ENCODE results near the gene LLGL1.
A peak's percentile ranks its signal among the peaks of the same experiment; 100 is the strongest.
"Not testable (repeated sequence)": the region's sequence is repeated elsewhere in the genome, so short reads cannot be mapped to it uniquely, and the experiment has no call there.

Gene LLGL1

DNA sequence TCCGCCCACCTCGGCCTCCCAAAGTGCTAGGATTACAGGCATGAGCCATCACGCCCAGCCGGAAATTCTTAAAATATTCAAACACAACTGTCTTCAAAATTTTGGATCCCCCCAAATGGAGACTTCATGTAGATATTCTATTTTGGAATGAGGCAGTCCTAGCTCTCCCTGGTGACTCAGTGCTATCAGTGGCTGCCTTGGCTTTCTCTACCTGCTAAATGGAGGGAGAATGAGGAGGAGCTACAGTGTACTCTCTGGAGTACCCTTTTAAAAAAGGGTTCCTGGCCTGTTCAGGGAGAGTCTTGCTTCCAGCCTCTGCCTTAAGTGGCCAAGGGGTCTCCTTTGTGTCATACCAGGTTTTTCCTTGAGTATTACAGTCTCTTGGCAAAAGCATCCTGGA lies 31.0 kb upstream of the LLGL1 start:
- DNase-seq (ENCODE audit: low spot score) = no peak

DNA sequence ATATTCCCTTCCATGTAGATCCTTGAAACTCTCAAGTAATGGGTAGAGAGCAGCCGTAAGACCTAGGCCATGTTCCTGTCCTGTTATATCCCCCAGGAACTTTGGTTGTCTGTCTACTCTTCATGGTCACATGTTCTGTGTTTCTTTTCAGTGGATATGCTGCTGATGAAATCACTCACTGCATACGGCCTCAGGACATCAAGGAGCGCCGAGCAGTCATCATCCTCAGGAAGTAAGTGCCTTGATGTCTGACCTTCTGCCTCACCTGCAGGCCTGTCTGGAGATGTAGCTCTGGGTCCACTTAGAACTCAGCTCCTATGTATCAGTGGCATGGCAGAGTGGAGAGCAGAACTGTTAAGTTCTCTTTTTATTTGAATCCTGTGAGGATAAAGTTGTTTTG lies 30.6 kb upstream of the LLGL1 start:
- DNase-seq (ENCODE audit: low spot score) = no peak

DNA sequence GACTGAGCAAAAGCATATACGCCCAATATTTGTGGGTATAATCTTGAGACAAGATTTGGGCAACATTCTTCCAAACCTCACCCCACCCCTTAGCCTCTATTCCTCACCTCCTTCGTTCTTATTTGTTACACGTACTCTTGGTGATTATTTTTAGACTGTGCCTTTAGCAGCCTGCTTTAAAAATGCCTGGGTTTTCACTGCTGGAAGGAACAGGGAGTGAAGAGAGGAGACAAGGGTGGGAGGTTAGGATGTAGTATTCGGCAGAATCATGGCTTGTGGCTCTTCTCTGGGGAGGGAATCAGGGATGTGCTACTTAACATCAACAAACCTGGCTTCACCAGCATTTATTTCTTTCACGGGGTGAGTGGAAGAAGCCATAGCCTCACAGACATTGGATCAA lies 30.2 kb upstream of the LLGL1 start:
- DNase-seq (ENCODE audit: low spot score) = no peak

DNA sequence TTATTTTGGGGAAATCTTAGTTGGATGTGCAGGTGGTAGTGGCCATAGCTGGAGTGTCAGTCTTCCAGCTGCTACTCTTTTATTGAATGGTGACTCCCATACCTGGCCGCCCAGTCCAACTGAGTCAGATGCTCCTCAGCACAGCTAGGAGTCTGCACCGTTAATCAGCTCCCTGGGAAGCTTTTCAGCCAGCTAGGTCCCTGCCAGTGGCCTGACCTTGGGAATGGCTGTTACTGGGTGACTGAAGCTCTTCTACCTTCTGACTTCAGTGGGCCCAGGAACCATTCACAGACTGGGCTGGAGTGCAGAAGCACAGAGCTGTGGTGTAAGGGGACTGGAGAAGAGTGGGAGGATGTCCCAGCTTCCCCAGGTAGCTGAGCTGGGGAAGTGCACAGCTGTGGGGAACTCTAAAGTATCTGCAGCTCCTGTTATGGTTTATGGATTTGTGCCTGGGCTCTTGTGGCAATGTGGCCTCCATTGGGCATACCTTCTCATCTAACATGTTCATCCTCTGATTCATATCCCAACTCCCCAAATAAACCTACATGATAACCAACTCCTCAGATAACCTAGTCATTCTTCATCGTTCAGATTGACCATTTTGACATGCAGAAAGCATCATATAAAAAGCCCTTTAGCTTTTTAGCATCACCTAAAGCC lies 27.8 kb upstream of the LLGL1 start:
- no peak for DNase-seq (ENCODE audit: low spot score)

DNA sequence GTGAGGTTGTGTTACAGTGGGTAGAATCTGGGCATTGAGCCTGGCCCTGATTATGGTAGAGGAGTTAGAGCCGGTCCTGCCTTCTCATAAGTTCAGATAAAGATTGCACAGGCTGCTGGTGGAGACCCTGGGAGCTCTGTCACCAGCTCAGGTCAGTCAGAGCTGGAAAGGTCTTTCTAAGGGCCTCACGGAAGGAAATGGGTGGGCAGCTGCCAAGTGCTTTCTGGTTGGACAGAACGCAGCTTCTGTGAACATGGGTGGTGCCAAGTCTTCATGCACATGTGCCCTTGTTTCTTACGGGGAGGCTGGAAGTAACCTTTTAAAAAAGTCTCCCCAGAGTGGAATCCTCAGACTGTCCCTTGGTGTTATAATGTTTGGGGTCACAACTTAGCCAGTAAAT lies 26.9 kb upstream of the LLGL1 start:
- DNase-seq (ENCODE audit: low spot score) = no peak

DNA sequence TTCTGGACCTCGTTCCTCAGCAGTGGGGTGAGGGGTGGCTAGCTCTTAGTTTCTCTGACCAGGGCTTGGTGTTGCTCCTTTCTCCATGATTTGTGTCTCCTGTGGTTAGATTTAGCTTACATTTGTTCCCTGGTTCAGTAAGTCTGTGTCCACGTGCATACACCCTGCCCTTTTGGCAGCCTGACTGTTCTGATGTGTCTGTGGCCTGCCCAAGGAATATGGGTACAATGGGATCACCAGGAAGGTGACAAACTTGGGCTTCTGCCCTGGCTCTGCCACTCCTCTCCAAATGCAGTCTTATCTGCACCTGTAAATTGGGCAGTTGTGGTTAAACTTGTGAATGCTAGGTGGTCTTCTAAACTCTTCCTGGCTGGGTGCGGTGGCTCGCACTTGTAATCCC lies 24.3 kb upstream of the LLGL1 start:
- DNase-seq (ENCODE audit: low spot score) = no peak

DNA sequence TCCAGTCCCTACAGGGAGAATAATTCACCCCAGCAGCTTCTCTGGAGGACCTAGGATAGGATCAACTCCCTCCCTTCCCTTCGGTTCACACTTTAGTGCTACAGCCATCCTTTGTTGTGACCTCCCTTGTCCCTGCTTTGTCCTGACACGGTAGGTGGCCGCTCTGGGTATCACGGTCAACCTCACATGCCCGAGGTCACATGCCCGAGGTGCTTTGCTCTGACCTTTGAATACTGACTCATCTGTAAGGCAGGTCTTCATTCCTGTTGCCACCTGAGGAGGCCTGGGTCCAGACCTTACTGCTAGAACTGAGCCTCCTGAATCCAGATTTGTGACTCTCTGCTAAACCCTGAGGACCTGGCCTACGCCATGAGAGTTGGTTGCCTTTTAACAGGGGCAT lies 22.1 kb upstream of the LLGL1 start:
- no peak for DNase-seq (ENCODE audit: low spot score)

DNA sequence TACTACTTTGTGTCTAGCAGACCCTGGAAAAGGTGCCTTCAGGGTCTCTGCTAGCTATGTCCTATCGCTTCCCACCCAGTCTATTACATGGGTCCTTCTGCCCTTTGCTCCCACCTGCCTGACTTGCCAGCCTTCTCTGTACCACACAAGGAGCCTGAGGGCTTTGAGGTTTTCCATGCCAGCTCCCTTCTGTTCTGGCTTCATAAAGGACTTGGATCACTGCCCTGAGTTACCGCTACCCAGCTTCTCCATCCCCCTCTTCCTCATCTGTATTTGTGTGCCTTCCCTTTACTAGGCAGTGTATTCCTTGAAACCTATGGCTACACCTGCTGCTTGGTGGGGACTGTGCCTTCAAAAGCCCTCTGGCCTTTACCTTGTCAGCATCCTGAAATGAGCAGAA lies 19.6 kb upstream of the LLGL1 start:
- peak; percentile 42 for DNase-seq (ENCODE audit: low spot score)

DNA sequence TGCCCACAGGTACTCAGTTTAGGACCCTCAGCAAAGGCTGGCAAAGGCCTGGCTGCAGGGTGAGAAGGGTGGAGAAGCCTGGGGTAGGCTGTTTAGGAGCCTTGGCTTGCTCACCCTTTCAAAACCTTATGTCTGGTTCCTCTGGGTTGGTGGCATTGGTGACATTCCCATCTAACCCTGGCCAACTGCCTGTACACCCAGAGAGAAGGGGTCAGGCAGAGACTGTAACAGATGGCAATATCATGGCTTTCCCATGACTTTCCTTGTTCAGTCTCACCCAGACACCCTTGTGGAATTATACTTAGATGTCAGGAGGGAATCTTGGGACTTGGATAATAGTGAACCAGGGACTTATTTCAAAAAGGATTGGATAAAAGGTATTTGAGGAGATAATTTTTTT lies 18.5 kb upstream of the LLGL1 start:
- peak; percentile 45 for DNase-seq (ENCODE audit: low spot score)

DNA sequence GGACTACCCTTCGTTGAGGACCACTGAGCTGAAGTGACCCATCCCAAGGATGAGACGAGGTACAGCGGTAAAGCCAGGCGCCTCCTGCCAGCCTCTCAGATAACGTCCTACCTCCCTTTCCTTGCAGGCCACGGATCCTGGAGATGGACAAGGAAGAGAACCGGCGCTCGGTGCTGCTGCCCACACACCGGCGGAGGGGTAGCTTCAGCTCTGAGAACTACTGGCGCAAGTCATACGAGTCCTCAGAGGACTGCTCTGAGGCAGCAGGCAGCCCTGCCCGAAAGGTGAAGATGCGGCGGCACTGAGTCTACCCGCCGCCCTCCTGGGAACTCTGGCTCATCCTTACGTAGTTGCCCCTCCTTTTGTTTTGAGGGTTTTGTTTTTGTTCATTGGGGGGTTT lies 17.3 kb upstream of the LLGL1 start:
- no peak for DNase-seq (ENCODE audit: low spot score)

DNA sequence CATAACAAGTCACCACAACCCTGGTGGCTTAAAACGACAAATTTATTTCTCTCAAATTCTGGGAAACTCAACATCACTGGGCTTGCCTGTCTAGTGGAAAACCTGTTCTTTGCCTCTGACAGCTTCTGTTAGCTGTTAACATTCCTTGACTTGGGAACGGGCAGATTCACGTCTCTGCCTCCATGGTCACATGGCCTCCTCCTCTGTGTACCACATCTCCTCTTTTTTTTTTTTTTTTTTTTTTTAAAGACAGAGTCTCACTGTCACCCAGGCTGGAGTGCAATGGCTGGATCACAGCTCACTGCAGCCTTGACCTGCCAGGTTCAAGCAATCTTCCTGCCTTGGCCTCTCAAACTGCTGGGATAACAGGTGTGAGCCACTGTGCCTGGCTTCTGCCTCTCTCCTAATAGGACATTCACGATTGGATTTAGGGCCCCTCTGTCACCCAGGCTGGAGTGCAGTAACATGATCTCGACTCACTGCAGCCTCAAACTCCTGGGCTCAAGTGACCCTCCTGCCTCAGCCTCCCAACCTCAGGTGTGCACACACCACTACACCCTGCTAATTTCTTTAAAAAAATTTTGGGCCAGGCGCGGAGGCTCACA lies 11.7 kb upstream of the LLGL1 start:
- no peak for DNase-seq (ENCODE audit: low spot score)

- DNase-seq (ENCODE audit: low spot score) = not testable (repeated sequence)
These were observed 8.5 kb upstream of the LLGL1 start for GRCh38 chr17:18216906-18217305.

- peak; percentile 75 for DNase-seq (ENCODE audit: low spot score)
These were observed 7.9 kb upstream of the LLGL1 start for GRCh38 chr17:18217412-18218015.

DNA sequence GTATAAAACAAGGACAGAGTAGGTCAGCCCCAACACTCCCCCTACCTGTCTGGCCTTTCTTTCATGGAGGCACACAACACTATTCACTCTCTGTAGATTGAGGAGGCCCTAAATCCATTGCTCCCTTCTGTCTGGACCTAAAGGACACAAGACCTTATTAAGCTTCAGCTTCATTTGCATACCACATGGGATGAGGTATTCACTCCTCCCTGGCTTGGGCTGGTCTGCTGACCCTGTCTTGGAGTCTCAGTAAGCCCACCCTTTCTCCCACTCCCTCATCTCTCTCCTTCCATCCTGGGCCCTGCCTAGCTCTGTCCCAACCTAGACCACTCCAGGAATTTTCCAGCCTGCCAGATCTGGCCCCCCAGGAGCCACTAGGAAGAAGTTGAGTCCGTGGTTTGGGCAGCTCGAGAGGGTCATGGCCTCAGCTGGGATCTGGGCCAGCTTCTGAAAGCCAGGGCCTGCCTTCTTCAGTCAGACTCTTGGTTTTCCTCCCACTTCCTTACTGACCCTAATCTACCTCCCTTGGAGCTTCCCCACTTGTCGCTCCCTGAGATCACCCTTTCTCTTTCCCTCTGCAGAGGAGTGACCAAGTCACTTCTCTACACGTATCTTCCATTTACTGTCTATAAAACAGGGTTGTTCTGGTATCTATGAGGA lies 6.5 kb upstream of the LLGL1 start:
- DNase-seq (ENCODE audit: low spot score) = peak; percentile 27

GRCh38 chr17:18224053-18224386 lies 1.4 kb upstream of the LLGL1 start:
- DNase-seq (ENCODE audit: low spot score) = no peak

- peak; percentile 66 for DNase-seq (ENCODE audit: low spot score)
These were observed 881 bp upstream of the LLGL1 start for GRCh38 chr17:18224387-18225120.

- DNase-seq (ENCODE audit: low spot score) = no peak
These were observed 328 bp downstream of the LLGL1 start for GRCh38 chr17:18225642-18226283.

DNA sequence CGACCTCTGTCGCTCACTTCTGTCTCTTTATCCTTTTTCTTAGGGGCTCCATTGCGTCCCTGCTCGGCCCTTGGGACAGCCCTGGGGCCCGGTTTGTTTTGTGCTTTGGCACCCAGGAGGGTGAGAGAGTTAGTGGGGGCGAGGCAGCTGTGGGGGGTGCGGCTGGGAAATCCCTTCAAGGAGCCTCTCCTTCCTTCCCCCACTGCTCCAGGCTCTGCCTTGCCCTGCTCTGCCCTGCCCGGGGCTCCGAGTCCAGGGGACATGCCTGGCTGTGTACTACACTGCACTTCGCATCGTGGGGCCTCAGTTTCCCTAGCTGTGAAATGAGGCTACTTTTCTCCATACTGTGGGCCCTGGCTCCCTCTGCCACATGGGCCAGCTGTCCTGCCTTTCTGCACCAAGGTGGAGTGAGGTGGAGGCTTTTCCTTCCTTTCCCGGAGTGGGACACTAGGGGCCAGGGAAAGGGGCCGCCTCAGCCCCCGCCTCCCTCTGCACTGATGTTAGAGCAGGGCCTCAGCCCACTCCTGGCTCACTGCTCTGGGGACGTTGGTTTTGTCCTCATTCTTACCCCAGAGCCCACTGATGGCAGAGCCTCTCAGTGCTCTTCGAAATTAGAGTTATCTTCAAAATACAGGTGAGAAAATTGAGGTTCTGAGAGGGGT lies 980 bp downstream of the LLGL1 start:
- no peak for DNase-seq (ENCODE audit: low spot score)

DNA sequence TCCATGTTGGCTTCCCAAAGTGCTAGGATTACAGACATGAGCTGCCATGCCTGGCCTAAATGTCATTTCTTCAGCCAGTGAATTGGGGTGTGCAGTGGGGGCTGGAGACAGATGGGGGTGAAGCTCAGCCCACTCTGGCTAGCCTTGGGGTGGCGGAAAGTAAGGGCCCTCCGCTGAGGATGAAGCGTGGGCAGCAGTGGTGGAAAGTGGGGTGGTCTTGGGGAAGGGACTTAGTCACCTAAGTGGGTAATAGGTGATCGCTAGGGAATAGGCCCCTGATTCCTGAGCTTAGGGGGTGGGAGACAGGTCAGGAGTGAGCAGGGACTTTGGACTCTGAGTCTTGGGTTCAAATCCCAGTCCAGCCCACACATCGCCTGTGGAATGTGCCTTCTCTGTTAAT lies 2.2 kb downstream of the LLGL1 start:
- no peak for DNase-seq (ENCODE audit: low spot score)

DNA sequence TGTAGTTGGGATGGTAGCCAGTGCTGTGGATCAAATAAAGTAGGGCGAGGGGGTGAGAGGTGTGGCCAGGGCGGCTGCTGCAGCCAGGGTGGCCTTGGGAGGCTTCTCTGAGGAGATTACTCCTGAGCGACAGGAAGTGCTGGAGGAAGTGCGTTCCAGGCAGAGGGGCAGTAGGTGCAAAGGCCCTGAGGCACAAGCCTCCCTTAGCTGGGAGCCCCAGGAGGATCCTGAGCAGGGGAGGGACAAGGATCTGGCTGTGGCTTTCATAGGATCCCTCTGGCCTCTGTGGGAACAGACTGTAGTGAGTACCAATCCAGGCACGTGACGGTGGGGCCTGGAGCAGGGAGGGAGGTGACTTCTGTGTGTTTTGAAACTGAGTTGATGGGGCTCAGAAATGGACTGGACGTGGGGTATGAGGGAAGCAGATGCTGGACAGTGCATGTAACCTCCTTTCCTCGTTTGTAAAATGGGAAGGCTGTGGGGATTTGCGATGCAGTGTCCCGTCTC lies 2.8 kb downstream of the LLGL1 start:
- DNase-seq (ENCODE audit: low spot score) = no peak

DNA sequence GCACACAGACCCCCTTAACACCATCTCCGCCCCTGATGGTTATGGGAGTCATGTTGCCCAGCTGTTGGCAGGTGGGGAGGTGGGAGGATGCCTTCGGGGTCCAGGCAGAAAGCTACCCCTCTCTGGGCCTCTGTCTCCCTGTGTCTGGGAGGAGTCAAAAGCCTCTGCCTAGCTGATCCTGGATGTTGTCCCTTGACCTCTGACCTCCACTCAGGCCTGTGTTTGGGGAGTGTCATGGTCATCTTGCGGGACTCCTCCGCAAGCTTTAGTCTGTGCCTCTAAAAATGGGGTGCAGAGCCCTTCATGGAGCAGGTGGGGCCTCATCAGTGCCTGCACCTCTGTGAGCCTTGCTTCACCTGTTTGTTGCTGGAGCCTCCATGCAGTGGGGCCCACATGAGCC lies 3.8 kb downstream of the LLGL1 start:
- DNase-seq (ENCODE audit: low spot score) = no peak
